CD4-positive, CD25-positive, alpha-beta regulatory T cell (primary cell): ENCODE results near the gene TRAF3IP1. TPM values are rescaled to one million over a fixed set of nuclear protein-coding genes. Genes with fewer than 3 reads are reported as not detected.
"Not testable (repeated sequence)": the region's sequence is repeated elsewhere in the genome, so short reads cannot be mapped to it uniquely, and the experiment has no call there.

ENCODE experiments used
- ATAC-seq, 2 donors: fragments of 150-1000 bp; cut with Tn5 transposase; one replicate each; pipeline ENCODE4 v1.10.0; 2021; ENCODE audit warnings: low read depth in 2 of 2, moderate number of reproducible peaks in 2 of 2, moderate library complexity in 1 of 2
- DNase-seq, 3 donors: peaks; one replicate each; pipeline versions ENCODE4 v3.0.0 to v3.0.0-alpha.2; 2012 to 2022; ENCODE audit warnings: mixed read lengths in 1 of 3
- H3K27ac ChIP-seq: one replicate; pipeline ENCODE4 v1.7.0; 2013; ENCODE audit warnings: mild to moderate bottlenecking, low read length; ENCODE audit not compliant: insufficient read depth, poor library complexity, severe bottlenecking
- H3K27me3 ChIP-seq: one replicate; pipeline ENCODE4 v1.7.0; 2013; ENCODE audit warnings: low read length; ENCODE audit not compliant: control insufficient read depth, insufficient read depth
- H3K36me3 ChIP-seq: one replicate; pipeline ENCODE4 v1.7.0; 2013; ENCODE audit warnings: mild to moderate bottlenecking, low read length, moderate library complexity; ENCODE audit not compliant: control insufficient read depth, insufficient read depth
- H3K4me1 ChIP-seq: 2 replicates; pipeline ENCODE4 v1.7.0; 2013; ENCODE audit warnings: mild to moderate bottlenecking, low read length; ENCODE audit not compliant: insufficient read depth, control insufficient read depth, poor library complexity, severe bottlenecking
- H3K4me3 ChIP-seq: one replicate; pipeline ENCODE4 v1.7.0; 2013; ENCODE audit warnings: low read depth, mild to moderate bottlenecking, low read length, moderate library complexity
- H3K9me3 ChIP-seq, 2 experiments: 1 replicate in 1 of 2; 2 replicates in 1 of 2; pipeline ENCODE4 v1.7.0; 2013; ENCODE audit warnings: low read length in 2 of 2, mild to moderate bottlenecking in 1 of 2, moderate library complexity in 1 of 2; ENCODE audit not compliant: control insufficient read depth in 2 of 2
- H3K27ac Mint-ChIP-seq, 3 donors: one replicate each; pipeline ENCODE4 v1.8.0; 2020 to 2022; ENCODE audit warnings: mild to moderate bottlenecking in 3 of 3, mixed read lengths in 3 of 3, moderate library complexity in 2 of 3
- H3K27me3 Mint-ChIP-seq: one replicate; pipeline ENCODE4 v1.8.0; 2022; ENCODE audit warnings: mild to moderate bottlenecking, mixed read lengths
- H3K36me3 Mint-ChIP-seq: one replicate; pipeline ENCODE4 v1.8.0; 2020; ENCODE audit warnings: mixed read lengths
- H3K4me1 Mint-ChIP-seq, 4 donors: one replicate each; pipeline ENCODE4 v1.8.0; 2020 to 2022; ENCODE audit warnings: mixed read lengths in 4 of 4, mild to moderate bottlenecking in 1 of 4
- H3K4me3 Mint-ChIP-seq, 4 donors: one replicate each; pipeline ENCODE4 v1.8.0; 2020 to 2022; ENCODE audit warnings: mild to moderate bottlenecking in 4 of 4, mixed read lengths in 4 of 4, moderate library complexity in 3 of 4
- H3K9me3 Mint-ChIP-seq, 7 donors: one replicate each; pipeline ENCODE4 v1.8.0; 2020 to 2022; ENCODE audit warnings: mixed read lengths in 7 of 7, mild to moderate bottlenecking in 3 of 7, moderate library complexity in 2 of 7
- polyA plus RNA-seq, 4 donors: library from polyadenylated mRNA; unstranded; fragments of 300-500 nt; fragmentation: Illumina TruSeq; gene quantifications; one replicate each; pipeline ENCODE4 v1.2.3, GENCODE V29; 2021
- total RNA-seq: library from RNA; stranded (reverse); gene quantifications from one replicate; pipeline ENCODE4 v1.2.3, GENCODE V29; 2022

Gene TRAF3IP1
- total and polyA plus RNA-seq, 5 donors from 2014 or later: 3.1 to 9.9 (median 3.5) TPM

- Histone ChIP-seq H3K4me3 (no peak overlapping the region), H3K27me3 (no peaks in the 10 kb centered on the region), H3K9me3 (no peaks in the 10 kb centered on the region), H3K4me1 (no peaks in the 10 kb centered on the region), H3K36me3 (no peaks in the 10 kb centered on the region), H3K27ac (no peak overlapping the region)
- Mint-ChIP-seq H3K4me1 (peaks cover 0 to 3% (median under 1%) of the 10 kb centered on the region in 4 donors), H3K4me3 (no peak overlapping the region), H3K27me3 (no peaks in the 10 kb centered on the region), H3K9me3 (peaks cover 0 to 1% (median 0%) of the 10 kb centered on the region in 7 donors), H3K36me3 (peaks cover 8% of the 10 kb centered on the region), H3K27ac (peak overlapping the region in 1 of 3 donors; percentile 51)
- no peak for DNase-seq
- ATAC-seq: no peak
These were observed 77.0 kb downstream of the TRAF3IP1 start for GRCh38 chr2:238397356-238397755.

- no peak for ATAC-seq
- Mint-ChIP-seq H3K9me3 (peaks cover 0 to 1% (median 0%) of the 10 kb centered on the region in 7 donors), H3K27me3 (no peaks in the 10 kb centered on the region), H3K4me1 (peaks cover 0 to 3% (median under 1%) of the 10 kb centered on the region in 4 donors), H3K4me3 (no peak overlapping the region), H3K36me3 (peaks cover 8% of the 10 kb centered on the region), H3K27ac (peak overlapping the region in 1 of 3 donors; percentile 52)
- Histone ChIP-seq H3K36me3 (no peaks in the 10 kb centered on the region), H3K9me3 (no peaks in the 10 kb centered on the region), H3K27ac (no peak overlapping the region), H3K4me3 (no peak overlapping the region), H3K27me3 (no peaks in the 10 kb centered on the region), H3K4me1 (no peaks in the 10 kb centered on the region)
- no peak for DNase-seq
These were observed 78.3 kb downstream of the TRAF3IP1 start for GRCh38 chr2:238398577-238398976.

- Mint-ChIP-seq H3K27ac (no peak overlapping the region), H3K9me3 (peaks cover 0 to 1% (median 0%) of the 10 kb centered on the region in 7 donors), H3K36me3 (peaks cover 13% of the 10 kb centered on the region), H3K4me3 (no peak overlapping the region), H3K4me1 (peaks cover 0 to 3% (median under 1%) of the 10 kb centered on the region in 4 donors), H3K27me3 (no peaks in the 10 kb centered on the region)
- Histone ChIP-seq H3K36me3 (no peaks in the 10 kb centered on the region), H3K27me3 (no peaks in the 10 kb centered on the region), H3K9me3 (no peaks in the 10 kb centered on the region), H3K4me1 (no peaks in the 10 kb centered on the region), H3K4me3 (no peak overlapping the region), H3K27ac (no peak overlapping the region)
- DNase-seq: no peak
- no peak for ATAC-seq
These were observed 78.8 kb downstream of the TRAF3IP1 start for GRCh38 chr2:238399094-238399493.

GRCh38 chr2:238401551-238401950 is 81.2 kb downstream of the TRAF3IP1 start:
- Histone ChIP-seq H3K4me3 (no peak overlapping the region), H3K27ac (no peak overlapping the region), H3K36me3 (no peaks in the 10 kb centered on the region), H3K27me3 (no peaks in the 10 kb centered on the region), H3K4me1 (peaks cover 5% of the 10 kb centered on the region), H3K9me3 (no peaks in the 10 kb centered on the region)
- ATAC-seq: no peak
- Mint-ChIP-seq H3K36me3 (peaks cover 15% of the 10 kb centered on the region), H3K9me3 (peaks cover 0 to 1% (median 0%) of the 10 kb centered on the region in 7 donors), H3K4me3 (no peak overlapping the region), H3K27me3 (no peaks in the 10 kb centered on the region), H3K4me1 (peaks cover 0 to 3% (median under 1%) of the 10 kb centered on the region in 4 donors), H3K27ac (no peak overlapping the region)
- DNase-seq: no peak

- Mint-ChIP-seq H3K9me3 (no peaks in the 10 kb centered on the region), H3K4me1 (peaks cover 0 to 3% (median 0%) of the 10 kb centered on the region in 4 donors), H3K36me3 (peaks cover 13% of the 10 kb centered on the region), H3K27me3 (no peaks in the 10 kb centered on the region), H3K27ac (no peak overlapping the region), H3K4me3 (no peak overlapping the region)
- peaks cover 5% of the 10 kb centered on the region for H3K4me1 ChIP-seq
- no peaks in the 10 kb centered on the region for H3K36me3 ChIP-seq
- no peak overlapping the region for H3K27ac ChIP-seq
- no peak for ATAC-seq
- H3K27me3 ChIP-seq: no peaks in the 10 kb centered on the region
- H3K4me3 ChIP-seq: no peak overlapping the region
- no peak for DNase-seq
- H3K9me3 ChIP-seq: no peaks in the 10 kb centered on the region
These were observed 83.5 kb downstream of the TRAF3IP1 start for GRCh38 chr2:238403632-238404405.

GRCh38 chr2:238404406-238405216 is 84.3 kb downstream of the TRAF3IP1 start:
- DNase-seq (no peak), ATAC-seq (no peak)
- H3K4me3 ChIP-seq: no peak overlapping the region
- no peaks in the 10 kb centered on the region for H3K27me3 Mint-ChIP-seq
- no peaks in the 10 kb centered on the region for H3K36me3 ChIP-seq
- H3K36me3 Mint-ChIP-seq: peaks cover 13% of the 10 kb centered on the region
- no peak overlapping the region for H3K4me3 Mint-ChIP-seq
- H3K9me3 ChIP-seq: no peaks in the 10 kb centered on the region
- no peak overlapping the region for H3K27ac ChIP-seq
- H3K4me1 ChIP-seq: peaks cover 5% of the 10 kb centered on the region
- H3K4me1 Mint-ChIP-seq: peaks cover 0 to 3% (median 0%) of the 10 kb centered on the region in 4 donors
- no peaks in the 10 kb centered on the region for H3K9me3 Mint-ChIP-seq
- H3K27me3 ChIP-seq: no peaks in the 10 kb centered on the region
- no peak overlapping the region for H3K27ac Mint-ChIP-seq

GRCh38 chr2:238405217-238405555 is 84.9 kb downstream of the TRAF3IP1 start:
- H3K36me3 ChIP-seq, H3K9me3 Mint-ChIP-seq, H3K27me3 ChIP-seq, H3K4me3 Mint-ChIP-seq, H3K4me1 ChIP-seq, H3K27ac ChIP-seq, H3K9me3 ChIP-seq, DNase-seq, H3K27ac Mint-ChIP-seq, H3K4me3 ChIP-seq, H3K27me3 Mint-ChIP-seq, ATAC-seq, H3K4me1 Mint-ChIP-seq: not testable (repeated sequence)
- H3K36me3 Mint-ChIP-seq: peaks cover 13% of the 10 kb centered on the region
